Epithelial cell of esophagus (primary cell): ENCODE data around the gene LIPC.

ENCODE experiments used
- DNase-seq: peaks from one replicate; pipeline ENCODE4 v3.0.0; 2010; ENCODE audit warnings: low read depth
- H3K4me3 ChIP-seq: 2 replicates; pipeline ENCODE4 v1.5.1; 2011; ENCODE audit warnings: mild to moderate bottlenecking, low read length, control low read depth
- TF ChIP-seq, protein P1 (sequence below): IDR thresholded peaks from 2 replicates; pipeline ENCODE4 v1.5.1; 2011; ENCODE audit warnings: low read depth, mild to moderate bottlenecking, low read length, control low read depth, inconsistent platforms; ENCODE audit not compliant: insufficient read depth; ENCODE audit errors: missing control alignments

LIPC gene

DNA sequence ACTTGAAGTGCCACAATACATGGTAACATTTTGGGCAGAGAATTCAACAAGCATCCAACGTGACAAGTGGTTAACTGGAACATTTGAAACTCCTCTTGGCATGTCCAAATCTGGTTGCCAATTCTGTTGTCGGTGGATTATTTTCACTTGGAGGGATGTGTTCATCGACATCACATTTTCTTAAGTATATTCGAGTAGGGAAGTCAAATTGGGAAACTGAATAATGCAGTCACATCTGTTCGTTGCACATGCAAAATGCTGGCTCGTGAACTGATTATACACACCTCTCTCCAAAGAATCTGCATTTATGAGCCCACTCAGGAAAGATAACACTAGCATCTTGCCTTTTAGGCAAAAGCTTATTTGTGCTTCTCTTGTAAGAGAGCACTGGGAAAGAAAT, 139.7 kb downstream of the LIPC start:
- H3K4me3 ChIP-seq, result no peak overlapping the region
- DNase-seq, result no peak
- TF ChIP-seq, protein P1, sequence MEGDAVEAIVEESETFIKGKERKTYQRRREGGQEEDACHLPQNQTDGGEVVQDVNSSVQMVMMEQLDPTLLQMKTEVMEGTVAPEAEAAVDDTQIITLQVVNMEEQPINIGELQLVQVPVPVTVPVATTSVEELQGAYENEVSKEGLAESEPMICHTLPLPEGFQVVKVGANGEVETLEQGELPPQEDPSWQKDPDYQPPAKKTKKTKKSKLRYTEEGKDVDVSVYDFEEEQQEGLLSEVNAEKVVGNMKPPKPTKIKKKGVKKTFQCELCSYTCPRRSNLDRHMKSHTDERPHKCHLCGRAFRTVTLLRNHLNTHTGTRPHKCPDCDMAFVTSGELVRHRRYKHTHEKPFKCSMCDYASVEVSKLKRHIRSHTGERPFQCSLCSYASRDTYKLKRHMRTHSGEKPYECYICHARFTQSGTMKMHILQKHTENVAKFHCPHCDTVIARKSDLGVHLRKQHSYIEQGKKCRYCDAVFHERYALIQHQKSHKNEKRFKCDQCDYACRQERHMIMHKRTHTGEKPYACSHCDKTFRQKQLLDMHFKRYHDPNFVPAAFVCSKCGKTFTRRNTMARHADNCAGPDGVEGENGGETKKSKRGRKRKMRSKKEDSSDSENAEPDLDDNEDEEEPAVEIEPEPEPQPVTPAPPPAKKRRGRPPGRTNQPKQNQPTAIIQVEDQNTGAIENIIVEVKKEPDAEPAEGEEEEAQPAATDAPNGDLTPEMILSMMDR, result no peak

- H3K4me3 ChIP-seq, result no peak overlapping the region
- DNase-seq, result no peak
- TF ChIP-seq, protein P1, result no peak
Measured at GRCh38 chr15:58572521-58572920, 140.7 kb downstream of the LIPC start.

DNA sequence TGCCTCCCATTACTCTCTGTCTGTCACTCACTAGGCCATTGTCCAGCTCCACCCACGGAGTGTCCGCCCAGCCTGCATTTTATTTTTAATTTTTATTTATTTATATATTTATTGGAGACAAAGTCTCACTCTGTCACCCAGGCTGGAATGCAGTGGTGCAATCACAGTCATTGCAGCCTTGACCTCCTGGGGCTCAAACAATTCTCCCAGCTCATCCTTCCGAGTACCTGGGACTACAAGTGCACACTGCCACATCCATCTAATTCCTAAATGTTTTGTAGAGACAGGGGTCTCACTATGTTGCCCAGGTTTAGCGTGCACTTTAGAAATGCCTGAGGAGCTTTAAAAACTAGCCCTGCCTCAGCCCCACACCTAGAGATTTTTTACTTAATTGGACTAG, 141.5 kb downstream of the LIPC start:
- DNase-seq, result no peak
- H3K4me3 ChIP-seq, result no peak overlapping the region
- TF ChIP-seq, protein P1, result no peak

DNA sequence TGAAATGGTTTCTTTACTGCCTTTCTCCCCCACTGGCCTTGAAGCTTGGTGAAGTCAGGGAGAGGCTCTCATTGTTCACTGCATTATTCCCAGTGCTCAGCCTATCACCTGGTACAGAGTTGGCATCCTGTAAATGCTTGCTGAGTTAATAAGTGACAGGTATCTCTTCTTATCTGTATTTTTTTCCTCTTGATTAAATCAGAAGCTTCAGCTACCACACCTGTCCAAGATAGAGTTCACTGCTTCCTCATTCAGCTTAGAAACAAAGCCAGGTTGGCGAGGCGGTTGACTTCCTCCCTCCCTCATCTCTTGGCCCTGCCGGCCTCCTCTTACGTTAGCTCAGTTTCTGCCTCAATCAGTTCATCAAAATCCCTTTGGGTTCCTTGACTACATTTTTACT, 142.8 kb downstream of the LIPC start:
- TF ChIP-seq, protein P1, result no peak
- no peak for DNase-seq
- H3K4me3 ChIP-seq, result no peak overlapping the region

GRCh38 chr15:58575045-58575786, 143.4 kb downstream of the LIPC start:
- no peak overlapping the region for H3K4me3 ChIP-seq
- no peak for DNase-seq
- TF ChIP-seq, protein P1, result no peak

- no peak overlapping the region for H3K4me3 ChIP-seq
- TF ChIP-seq, protein P1, result no peak
- no peak for DNase-seq
Measured at GRCh38 chr15:58576657-58577056, 144.9 kb downstream of the LIPC start.

- DNase-seq, result no peak
- TF ChIP-seq, protein P1, result no peak
- H3K4me3 ChIP-seq, result no peak overlapping the region
Measured at GRCh38 chr15:58582160-58582559, 150.4 kb downstream of the LIPC start.
